Kidney epithelial cell (primary cell): ENCODE results near the gene ZNF428. TPM values are rescaled to one million over a fixed set of nuclear protein-coding genes. Genes with fewer than 3 reads are reported as not detected.

Source experiments
- DNase-seq: peaks from one replicate; pipeline ENCODE4 v3.0.0-alpha.2; 2010; ENCODE audit warnings: low read depth
- H3K27me3 ChIP-seq: 2 replicates; pipeline ENCODE4 v1.6.0; 2011; ENCODE audit warnings: low read length; ENCODE audit not compliant: control insufficient read depth, insufficient read depth
- H3K36me3 ChIP-seq: 2 replicates; pipeline ENCODE4 v1.5.1; 2011; ENCODE audit warnings: low read length; ENCODE audit not compliant: control insufficient read depth, insufficient read depth
- H3K4me3 ChIP-seq: 2 replicates; pipeline ENCODE4 v1.5.1; 2011; ENCODE audit warnings: low read depth, mild to moderate bottlenecking, control low read depth, low read length
- CTCF ChIP-seq: IDR thresholded peaks from 2 replicates; pipeline ENCODE4 v1.5.1; 2011; ENCODE audit warnings: mild to moderate bottlenecking, moderate library complexity, low read length, control low read depth, inconsistent platforms; ENCODE audit not compliant: insufficient read depth, poor library complexity, severe bottlenecking
- total RNA-seq: library from RNA; depleted of rRNA; stranded (reverse); fragments of >200 nt; gene quantifications from 2 replicates; pipeline ENCODE4 v1.2.3, GENCODE V29; 2015

The ZNF428 gene
- total RNA-seq, 1 donor from 2014 or later, result 82.2 TPM

GRCh38 chr19:43628646-43629326 is 9.4 kb upstream of the ZNF428 start:
- Histone ChIP-seq H3K36me3 (no peaks in the 10 kb centered on the region), H3K4me3 (no peak overlapping the region), H3K27me3 (no peaks in the 10 kb centered on the region)
- TF ChIP-seq CTCF, result no peak
- DNase-seq, result no peak

- TF ChIP-seq CTCF, result no peak
Observed at GRCh38 chr19:43626838-43627237, 7.4 kb upstream of the ZNF428 start.

GRCh38 chr19:43625918-43626579 is 6.6 kb upstream of the ZNF428 start:
- TF ChIP-seq CTCF, result no peak
- Histone ChIP-seq H3K36me3 (no peaks in the 10 kb centered on the region), H3K27me3 (no peaks in the 10 kb centered on the region), H3K4me3 (no peak overlapping the region)
- DNase-seq, result no peak

More at GRCh38 chr19:43626838-43627237, 7.4 kb upstream of the ZNF428 start:
- H3K27me3 ChIP-seq, result no peaks in the 10 kb centered on the region
- H3K4me3 ChIP-seq, result no peak overlapping the region
- no peak for DNase-seq
- no peaks in the 10 kb centered on the region for H3K36me3 ChIP-seq

DNA sequence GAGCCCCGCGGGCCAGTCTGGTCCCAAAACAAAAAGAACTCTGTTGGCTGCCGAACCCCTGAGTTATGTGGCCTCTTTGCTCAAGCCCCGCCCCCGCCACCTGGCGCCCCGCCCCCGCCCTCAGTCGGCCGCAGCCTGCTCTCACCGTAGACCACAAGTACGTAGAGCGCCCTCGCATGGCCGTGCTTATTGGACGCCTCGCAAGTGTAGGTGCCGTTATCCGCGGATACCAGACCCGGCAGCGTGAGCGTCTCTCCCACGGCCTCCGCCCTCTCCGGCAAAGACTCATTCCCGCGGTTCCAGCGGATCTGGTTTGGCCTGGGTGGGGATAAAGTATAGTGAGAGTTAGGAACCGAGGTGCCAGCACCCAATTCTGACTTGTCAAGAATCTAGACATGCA is 5.5 kb upstream of the ZNF428 start:
- H3K4me3 ChIP-seq, result no peak overlapping the region
- no peaks in the 10 kb centered on the region for H3K27me3 ChIP-seq
- TF ChIP-seq CTCF, result no peak
- DNase-seq, result no peak
- H3K36me3 ChIP-seq, result no peaks in the 10 kb centered on the region

DNA sequence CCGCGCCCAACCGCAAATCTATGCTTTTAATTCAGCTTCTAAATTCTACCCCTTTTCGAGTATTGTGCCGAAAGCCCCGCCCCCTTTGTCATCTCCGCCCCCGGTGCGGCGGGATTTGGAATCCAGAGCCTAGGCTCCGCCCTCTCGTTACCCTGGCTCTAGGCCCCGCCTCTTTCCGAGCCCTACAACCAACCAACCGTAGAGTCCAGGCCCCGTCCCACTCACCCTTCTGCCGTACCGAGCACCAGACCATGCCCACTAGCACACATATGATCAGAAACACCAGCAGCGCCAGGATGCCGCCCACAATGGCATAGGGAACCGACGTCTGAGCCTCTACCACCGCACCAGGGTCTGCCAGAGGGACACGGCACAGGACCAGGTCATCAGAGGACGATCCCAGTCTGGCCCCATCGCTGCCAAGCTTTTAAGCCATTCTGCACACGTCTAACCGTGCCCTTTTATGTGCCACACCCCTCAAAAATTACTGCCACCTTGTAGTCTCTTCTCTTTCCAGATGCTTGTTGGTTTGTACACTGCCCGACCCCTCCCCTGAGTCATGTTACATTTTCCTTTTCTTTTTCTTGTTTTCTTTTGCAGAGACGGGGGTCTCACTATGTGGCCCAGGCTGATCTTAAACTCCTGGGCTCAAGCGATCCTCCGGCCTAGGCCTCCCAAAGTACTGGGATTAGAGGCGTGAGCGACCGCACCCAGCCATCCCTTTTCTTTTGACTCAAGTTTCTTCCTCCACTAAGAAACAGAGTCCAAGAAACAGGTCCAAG is 4.7 kb upstream of the ZNF428 start:
- no peak overlapping the region for H3K4me3 ChIP-seq
- H3K36me3 ChIP-seq, result no peaks in the 10 kb centered on the region
- TF ChIP-seq CTCF, result no peak
- no peaks in the 10 kb centered on the region for H3K27me3 ChIP-seq
- DNase-seq, result no peak
